Left forelimb (tissue), 1 donor: ENCODE results near the gene UVSSA.
"Not testable (repeated sequence)": the region's sequence is repeated elsewhere in the genome, so short reads cannot be mapped to it uniquely, and the experiment has no call there.

ENCODE experiments used
- DNase-seq: peaks from one replicate; pipeline ENCODE4 v3.0.0-alpha.2; 2018; ENCODE audit warnings: low spot score

The UVSSA gene

DNA sequence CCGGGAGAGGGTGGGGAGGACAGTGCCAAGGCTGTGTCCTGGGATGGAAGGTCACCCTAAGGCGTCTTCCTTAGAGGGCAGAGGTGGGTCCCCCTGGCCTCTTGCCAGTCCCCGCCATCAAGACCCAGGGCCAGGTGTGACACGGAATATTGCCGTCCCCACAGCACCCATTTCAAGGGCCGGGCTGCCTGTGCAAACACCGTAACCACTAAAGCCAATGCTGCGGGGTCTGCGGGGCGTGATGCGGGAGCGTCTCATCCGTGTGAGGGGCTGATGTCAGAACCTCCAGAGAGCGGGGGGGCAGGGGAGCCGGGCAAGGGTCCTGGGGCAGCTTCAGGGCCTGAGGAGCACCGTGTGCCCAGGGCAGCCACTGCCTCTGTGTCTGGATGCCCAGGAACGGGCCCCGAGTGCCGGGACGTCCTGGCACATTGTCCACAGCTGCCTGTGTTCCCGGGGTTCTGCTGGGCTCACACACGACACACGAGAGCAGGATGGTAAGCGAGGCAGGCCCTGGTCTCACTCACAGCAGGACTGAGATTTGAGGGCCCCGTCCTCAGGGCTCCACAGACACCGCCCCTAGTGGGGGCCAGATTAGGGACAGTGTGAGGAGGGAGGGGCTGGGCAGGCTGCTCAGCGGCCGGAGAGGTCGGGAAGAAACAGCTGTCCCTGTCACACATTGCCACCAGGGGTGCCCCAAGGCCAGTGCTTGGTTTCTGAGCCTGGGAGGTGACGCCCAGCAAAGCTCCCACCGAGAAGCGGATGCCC is 30.0 kb downstream of the UVSSA start:
- DNase-seq = no peak

- DNase-seq = no peak
These were observed 30.7 kb downstream of the UVSSA start for GRCh38 chr4:1377606-1378261.

GRCh38 chr4:1378559-1379231 is 31.7 kb downstream of the UVSSA start:
- DNase-seq = no peak

GRCh38 chr4:1379351-1379781 is 32.4 kb downstream of the UVSSA start:
- DNase-seq = no peak

DNA sequence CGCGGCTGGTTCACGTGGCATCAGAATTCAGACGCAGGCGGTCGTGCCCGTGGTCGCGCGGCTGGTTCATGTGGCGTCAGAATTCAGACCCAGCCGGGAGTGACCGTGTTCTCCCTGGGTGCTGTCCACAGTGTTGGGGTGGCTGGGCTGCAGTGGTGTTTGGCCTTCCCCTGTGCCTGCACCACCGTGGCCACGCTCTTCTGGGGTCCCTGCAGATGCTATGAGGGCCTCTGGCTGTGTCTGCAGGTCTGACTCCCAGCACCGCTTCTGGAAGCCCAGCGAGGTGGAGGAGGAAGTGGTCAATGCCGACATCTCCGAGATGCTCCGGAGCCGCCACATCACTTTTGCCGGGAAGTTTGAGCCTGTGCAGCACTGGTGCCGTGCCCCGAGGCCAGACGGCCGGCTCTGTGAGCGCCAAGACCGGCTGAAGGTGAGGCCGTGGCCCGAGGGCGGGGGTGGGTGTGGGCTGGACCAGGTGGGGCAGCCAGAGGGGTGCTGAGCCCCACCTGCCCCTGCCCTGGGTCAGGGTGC is 32.9 kb downstream of the UVSSA start:
- no peak for DNase-seq

- DNase-seq = no peak
These were observed 33.6 kb downstream of the UVSSA start for GRCh38 chr4:1380368-1381151.

DNA sequence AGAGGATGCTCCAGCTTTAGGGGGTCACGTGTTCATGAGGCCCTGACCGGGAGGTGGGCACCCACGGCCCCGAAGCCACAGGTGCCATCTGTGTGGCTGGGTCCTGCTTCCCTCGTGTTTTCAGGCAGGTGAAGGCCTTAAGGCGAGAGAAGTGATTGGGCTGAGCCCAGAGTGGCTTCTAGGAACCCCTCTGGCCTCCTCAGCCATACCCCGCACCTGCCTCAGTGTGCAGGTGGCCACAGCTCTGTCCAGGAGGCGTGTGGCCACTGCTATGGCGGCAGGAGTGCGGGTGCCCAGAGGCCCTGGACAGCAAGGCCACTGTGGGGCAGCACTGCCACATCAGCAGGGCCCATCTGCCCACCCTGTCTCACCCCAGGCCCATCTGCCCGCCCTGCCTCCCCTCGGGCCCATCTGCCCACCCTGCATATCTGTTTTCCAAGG is 34.2 kb downstream of the UVSSA start:
- DNase-seq = no peak

- DNase-seq = no peak
These were observed 35.0 kb downstream of the UVSSA start for GRCh38 chr4:1381944-1382541.

GRCh38 chr4:1382776-1383727 is 36.0 kb downstream of the UVSSA start:
- no peak for DNase-seq

DNA sequence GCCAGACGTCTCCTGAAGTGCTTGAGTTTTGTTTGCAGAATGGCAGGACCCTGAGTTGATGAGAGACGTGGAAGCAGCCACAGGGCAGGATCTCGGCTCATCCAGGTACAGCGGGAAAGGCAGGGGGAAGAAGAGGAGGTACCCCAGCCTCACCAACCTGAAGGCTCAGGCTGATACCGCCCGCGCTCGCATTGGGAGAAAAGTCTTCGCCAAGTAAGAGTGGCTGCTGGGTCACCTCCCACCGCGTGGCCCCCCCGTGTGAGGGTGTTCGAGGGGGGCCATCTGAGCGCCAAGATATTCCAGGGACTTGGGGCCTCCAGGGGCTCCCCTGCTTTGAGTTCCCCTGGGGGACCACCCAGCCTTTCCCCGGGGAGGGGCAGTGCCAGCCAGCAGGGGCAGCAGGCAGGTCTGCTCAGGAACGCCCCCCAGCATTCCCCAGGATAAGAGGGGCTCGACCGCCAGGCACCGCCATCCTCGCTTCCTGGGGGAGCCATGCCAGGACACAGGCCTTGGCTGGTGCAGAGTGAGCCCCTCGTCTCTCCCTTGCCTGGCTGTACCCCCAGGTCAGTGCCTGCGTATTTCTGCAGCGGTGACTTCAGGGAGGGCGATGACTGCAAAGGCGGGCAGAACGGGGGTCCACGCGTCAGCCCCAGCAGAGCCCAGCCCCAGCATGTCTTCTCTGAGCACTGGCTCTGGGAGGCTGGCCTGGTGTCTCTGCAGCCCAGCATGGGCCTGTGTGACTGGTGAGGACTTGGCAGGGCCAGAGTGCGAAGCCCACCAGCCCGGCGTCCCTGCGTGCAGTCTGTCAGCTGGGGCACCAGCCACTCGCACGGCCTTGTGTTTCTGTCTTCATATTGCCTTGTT is 37.0 kb downstream of the UVSSA start:
- no peak for DNase-seq

DNA sequence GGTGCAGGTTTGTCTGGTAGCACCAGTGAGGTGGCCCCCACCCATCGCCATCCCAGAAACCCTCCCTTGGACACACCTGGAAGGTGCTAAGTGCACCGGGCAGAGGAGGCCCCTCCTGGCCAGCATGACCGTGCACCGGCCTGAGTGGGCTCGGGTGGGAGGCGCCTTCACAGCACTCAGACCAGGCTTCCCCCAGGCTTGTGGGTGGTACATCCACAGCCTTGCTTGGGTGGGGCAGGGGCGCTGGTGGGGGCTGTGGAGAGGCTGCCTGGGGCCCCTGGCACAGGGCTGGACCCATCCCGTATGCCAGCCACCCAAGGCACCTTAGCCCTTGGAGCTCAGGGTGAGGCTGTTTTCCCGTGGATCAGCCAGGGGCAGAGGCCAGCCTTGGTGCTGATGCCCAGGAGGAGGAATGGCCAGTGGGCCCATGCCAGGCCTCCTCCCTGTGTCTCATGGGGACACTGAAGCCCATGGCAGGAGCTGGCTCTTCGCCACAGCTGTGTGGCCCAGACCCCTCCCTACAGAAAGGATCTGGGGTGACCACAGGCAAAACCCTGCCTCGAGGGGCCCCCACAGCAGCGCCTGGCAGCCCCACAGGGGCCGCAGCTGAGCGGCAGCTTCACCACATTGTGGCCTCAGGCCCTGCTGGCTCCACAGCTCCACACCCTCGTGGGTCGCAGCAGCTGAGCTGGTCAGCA is 37.8 kb downstream of the UVSSA start:
- no peak for DNase-seq

- no peak for DNase-seq
These were observed 38.6 kb downstream of the UVSSA start for GRCh38 chr4:1385373-1386340.

GRCh38 chr4:1393363-1393762 is 46.4 kb downstream of the UVSSA start:
- not testable (repeated sequence) for DNase-seq

- DNase-seq = no peak
These were observed 46.9 kb downstream of the UVSSA start for GRCh38 chr4:1393866-1394265.

- DNase-seq = not testable (repeated sequence)
These were observed 47.8 kb downstream of the UVSSA start for GRCh38 chr4:1394554-1395388.

DNA sequence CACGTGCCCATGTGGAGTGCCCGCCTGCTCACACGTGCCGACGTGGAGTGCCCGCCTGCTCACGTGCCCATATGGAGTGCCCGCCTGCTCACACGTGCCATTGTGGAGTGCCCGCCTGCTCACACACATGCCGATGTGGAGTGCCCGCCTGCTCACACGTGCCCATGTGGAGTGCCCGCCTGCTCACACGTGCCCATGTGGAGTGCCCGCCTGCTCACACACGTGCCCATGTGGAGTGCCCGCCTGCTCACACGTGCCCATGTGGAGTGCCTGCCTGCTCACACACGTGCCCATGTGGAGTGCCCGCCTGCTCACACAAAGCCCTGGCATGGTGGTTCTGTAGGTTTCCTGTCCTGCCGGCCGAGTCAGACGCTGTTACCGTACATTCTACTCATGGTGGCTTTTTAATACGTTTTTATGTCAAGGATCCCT is 48.4 kb downstream of the UVSSA start:
- DNase-seq = not testable (repeated sequence)
